Neural crest cell (in vitro differentiated cells): Measurements from ENCODE around the gene FAM117A. TPM values are rescaled to one million over a fixed set of nuclear protein-coding genes. Genes with fewer than 3 reads are reported as not detected.

ENCODE experiments used
- DNase-seq: peaks from one replicate; pipeline ENCODE4 v3.0.0; 2021; ENCODE audit warnings: low read depth, mixed read lengths, low spot score
- H3K27ac Mint-ChIP-seq: one replicate; pipeline ENCODE4 v1.8.0; 2021; ENCODE audit warnings: mild to moderate bottlenecking, mixed read lengths; ENCODE audit not compliant: unreplicated experiment
- H3K27me3 Mint-ChIP-seq: 2 replicates; pipeline ENCODE4 v1.8.0; 2021; ENCODE audit warnings: low read depth, mild to moderate bottlenecking, mixed read lengths
- H3K36me3 Mint-ChIP-seq: 2 replicates; pipeline ENCODE4 v1.8.0; 2021; ENCODE audit warnings: low read depth, mild to moderate bottlenecking, mixed read lengths
- H3K4me1 Mint-ChIP-seq: 2 replicates; pipeline ENCODE4 v1.8.0; 2021; ENCODE audit warnings: mixed read lengths
- H3K4me3 Mint-ChIP-seq: one replicate; pipeline ENCODE4 v1.8.0; 2021; ENCODE audit warnings: mild to moderate bottlenecking, mixed read lengths
- H3K9me3 Mint-ChIP-seq: 2 replicates; pipeline ENCODE4 v1.8.0; 2021; ENCODE audit warnings: mixed read lengths
- total RNA-seq: library from RNA; stranded (reverse); gene quantifications from 2 replicates; pipeline ENCODE4 v1.2.1, GENCODE V29; 2021
- TF ChIP-seq, protein P1 (sequence below): fragments of 200-600 bp; sonication (generic); conservative IDR thresholded peaks from 2 replicates; pipeline ENCODE4 v1.5.0; 2021; ENCODE audit warnings: antibody characterized with exemption, mild to moderate bottlenecking

The FAM117A gene
- total RNA-seq, 1 donor from 2014 or later: 17.0 TPM

DNA sequence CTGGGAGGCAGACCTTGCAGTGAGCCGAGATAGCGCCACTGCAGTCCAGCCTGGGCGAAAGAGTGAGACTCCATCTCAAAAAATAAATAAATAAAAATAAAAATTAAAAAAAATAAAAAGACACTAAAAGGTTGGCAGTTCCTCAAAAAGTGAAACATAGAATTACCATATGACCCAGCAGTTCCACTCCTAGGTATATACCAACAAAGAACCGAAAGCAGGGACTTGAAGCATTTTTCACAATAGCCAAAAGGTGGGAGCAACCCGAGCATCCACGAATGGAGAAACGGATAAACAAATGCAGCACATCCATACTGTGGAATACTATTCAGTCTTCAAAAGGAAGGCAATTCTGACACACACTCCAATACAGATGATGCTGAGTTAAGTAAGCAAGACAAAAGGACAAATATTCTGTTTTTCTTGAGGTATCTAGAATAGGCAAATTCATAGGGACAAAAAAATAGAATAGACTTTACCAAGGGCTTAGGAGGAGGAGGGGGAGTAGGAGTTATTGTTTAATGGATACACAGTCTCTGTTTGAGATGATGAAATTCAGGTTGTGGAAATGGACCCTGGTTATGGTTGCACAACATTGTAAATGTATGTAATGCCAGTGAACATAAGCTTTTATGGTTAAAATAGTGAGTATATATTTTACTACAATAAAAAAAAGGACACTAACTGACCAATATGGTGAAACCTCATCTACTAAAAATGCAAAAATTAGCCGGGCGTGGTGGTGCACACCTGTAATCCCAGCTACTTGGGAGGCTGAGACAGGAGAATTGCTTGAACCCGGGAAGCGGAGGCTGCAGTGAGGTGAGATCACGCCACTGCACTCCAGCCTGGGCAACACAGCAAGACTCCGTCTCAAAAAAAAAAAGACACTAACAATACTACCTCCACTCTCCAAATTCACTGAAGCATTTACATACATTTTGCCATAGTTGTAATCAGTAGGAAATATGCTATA is 29.1 kb downstream of the FAM117A start:
- Mint-ChIP-seq H3K4me3 (no peak overlapping the region), H3K27me3 (no peaks in the 10 kb centered on the region), H3K36me3 (peaks cover 2% of the 10 kb centered on the region), H3K27ac (no peak overlapping the region), H3K9me3 (no peaks in the 10 kb centered on the region), H3K4me1 (no peaks in the 10 kb centered on the region)
- no peak for DNase-seq
- TF ChIP-seq, protein P1, sequence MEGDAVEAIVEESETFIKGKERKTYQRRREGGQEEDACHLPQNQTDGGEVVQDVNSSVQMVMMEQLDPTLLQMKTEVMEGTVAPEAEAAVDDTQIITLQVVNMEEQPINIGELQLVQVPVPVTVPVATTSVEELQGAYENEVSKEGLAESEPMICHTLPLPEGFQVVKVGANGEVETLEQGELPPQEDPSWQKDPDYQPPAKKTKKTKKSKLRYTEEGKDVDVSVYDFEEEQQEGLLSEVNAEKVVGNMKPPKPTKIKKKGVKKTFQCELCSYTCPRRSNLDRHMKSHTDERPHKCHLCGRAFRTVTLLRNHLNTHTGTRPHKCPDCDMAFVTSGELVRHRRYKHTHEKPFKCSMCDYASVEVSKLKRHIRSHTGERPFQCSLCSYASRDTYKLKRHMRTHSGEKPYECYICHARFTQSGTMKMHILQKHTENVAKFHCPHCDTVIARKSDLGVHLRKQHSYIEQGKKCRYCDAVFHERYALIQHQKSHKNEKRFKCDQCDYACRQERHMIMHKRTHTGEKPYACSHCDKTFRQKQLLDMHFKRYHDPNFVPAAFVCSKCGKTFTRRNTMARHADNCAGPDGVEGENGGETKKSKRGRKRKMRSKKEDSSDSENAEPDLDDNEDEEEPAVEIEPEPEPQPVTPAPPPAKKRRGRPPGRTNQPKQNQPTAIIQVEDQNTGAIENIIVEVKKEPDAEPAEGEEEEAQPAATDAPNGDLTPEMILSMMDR: no peak

DNA sequence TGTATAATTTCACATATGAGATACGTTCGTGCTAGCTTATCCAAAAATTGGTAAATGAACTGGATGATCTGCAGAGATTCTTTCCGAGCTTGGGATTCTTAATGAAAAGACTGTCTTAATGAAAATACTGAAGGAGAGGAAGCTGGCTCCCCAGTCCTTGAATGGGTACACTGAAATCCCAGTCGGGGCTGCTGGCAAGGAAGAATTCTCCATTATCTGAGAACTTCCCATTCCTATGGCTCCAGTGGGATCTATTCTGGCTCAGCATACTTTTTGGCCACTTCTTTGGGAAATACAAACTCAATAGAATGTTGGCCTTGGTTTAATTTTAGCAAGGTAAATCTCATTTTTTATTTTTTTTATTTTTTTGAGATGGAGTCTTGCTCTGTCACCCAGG is 32.5 kb downstream of the FAM117A start:
- Mint-ChIP-seq H3K9me3 (no peaks in the 10 kb centered on the region), H3K4me3 (no peak overlapping the region), H3K27me3 (no peaks in the 10 kb centered on the region), H3K27ac (no peak overlapping the region), H3K4me1 (no peaks in the 10 kb centered on the region), H3K36me3 (peaks cover under 1% of the 10 kb centered on the region)
- TF ChIP-seq, protein P1: no peak
- DNase-seq: no peak

- no peak overlapping the region for H3K4me3 Mint-ChIP-seq
- H3K9me3 Mint-ChIP-seq: no peaks in the 10 kb centered on the region
- H3K27ac Mint-ChIP-seq: no peak overlapping the region
- H3K4me1 Mint-ChIP-seq: no peaks in the 10 kb centered on the region
- TF ChIP-seq, protein P1: no peak
- no peak for DNase-seq
- no peaks in the 10 kb centered on the region for H3K27me3 Mint-ChIP-seq
- no peaks in the 10 kb centered on the region for H3K36me3 Mint-ChIP-seq
Observed at GRCh38 chr17:49730785-49731434, 33.0 kb downstream of the FAM117A start.

DNA sequence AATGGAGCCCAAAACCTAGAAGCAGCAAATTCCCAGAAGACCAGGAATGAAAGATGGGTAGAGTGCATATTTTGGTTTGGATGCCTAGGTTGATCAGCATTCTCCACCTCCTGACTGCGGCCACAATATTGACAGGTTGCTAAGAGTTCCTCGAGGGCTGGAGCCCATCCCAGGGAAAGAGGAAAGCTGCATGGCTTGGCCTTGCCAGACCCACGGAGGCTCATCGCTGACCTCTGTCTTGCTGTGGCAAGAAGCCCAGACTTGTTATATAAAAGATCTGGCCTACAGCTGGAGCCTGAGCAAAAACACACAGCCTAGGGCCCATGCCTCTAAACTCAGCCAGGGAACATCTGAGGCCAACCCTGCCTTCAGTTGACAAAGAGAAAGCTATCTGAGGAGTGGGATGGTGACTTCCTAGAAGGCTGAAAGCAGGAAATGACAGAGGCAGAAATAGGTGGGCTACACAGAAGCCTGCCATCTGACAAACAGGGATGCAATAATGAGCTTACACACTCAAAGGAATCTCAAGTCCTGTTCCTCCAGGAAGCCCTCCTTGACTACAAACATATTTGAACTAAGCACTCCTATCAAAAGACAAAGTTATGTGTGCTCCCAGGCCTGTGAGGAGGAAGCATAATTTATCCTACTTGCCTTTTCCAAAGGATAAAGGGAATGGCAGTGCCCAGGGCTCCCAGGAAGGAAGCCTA is 33.7 kb downstream of the FAM117A start:
- TF ChIP-seq, protein P1: no peak
- Mint-ChIP-seq H3K27me3 (no peaks in the 10 kb centered on the region), H3K9me3 (no peaks in the 10 kb centered on the region), H3K27ac (no peak overlapping the region), H3K4me3 (no peak overlapping the region), H3K4me1 (no peaks in the 10 kb centered on the region), H3K36me3 (peaks cover 5% of the 10 kb centered on the region)
- no peak for DNase-seq

DNA sequence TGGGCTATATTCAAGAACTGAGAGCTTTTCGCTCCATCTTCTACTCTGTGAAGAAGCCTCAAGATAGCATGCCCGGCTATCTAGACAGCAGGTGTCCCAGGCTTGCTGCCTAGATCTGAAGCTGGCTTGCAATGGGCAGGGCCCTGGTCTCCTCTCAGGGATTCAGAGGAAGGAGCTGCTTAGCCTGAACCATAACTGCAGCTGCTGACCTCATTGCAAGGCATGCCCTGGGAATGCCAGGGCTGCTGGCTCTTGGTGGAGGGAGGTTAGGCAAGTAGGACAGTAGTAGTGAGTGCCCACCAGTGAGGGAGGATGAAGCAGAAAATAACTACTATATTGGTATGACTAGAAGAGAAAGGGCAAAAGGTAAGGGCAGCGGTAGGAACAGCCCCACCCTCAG is 34.9 kb downstream of the FAM117A start:
- H3K27ac Mint-ChIP-seq: no peak overlapping the region
- H3K36me3 Mint-ChIP-seq: peaks cover 7% of the 10 kb centered on the region
- H3K27me3 Mint-ChIP-seq: no peaks in the 10 kb centered on the region
- no peaks in the 10 kb centered on the region for H3K9me3 Mint-ChIP-seq
- DNase-seq: no peak
- no peak overlapping the region for H3K4me3 Mint-ChIP-seq
- TF ChIP-seq, protein P1: no peak
- no peaks in the 10 kb centered on the region for H3K4me1 Mint-ChIP-seq
